IPS-18a (cell line): Measurements from ENCODE around the gene GRIK2.

ENCODE experiments used
- H3K27ac ChIP-seq: one replicate; pipeline ENCODE4 v1.5.1; 2013; ENCODE audit warnings: low read length
- H3K27me3 ChIP-seq: one replicate; pipeline ENCODE4 v1.6.1; 2013; ENCODE audit warnings: mild to moderate bottlenecking, low read length; ENCODE audit not compliant: control insufficient read depth, insufficient read depth
- H3K36me3 ChIP-seq: one replicate; pipeline ENCODE4 v1.6.1; 2013; ENCODE audit warnings: low read depth, low read length; ENCODE audit not compliant: control insufficient read depth
- H3K4me1 ChIP-seq: one replicate; pipeline ENCODE4 v1.6.1; 2013; ENCODE audit warnings: low read depth, low read length; ENCODE audit not compliant: control insufficient read depth
- H3K4me3 ChIP-seq: one replicate; pipeline ENCODE4 v1.5.1; 2013; ENCODE audit warnings: low read length
- H3K9ac ChIP-seq: one replicate; pipeline ENCODE4 v1.6.1; 2013; ENCODE audit warnings: mild to moderate bottlenecking, low read length, moderate library complexity
- H3K9me3 ChIP-seq: one replicate; pipeline ENCODE4 v1.6.1; 2013; ENCODE audit warnings: low read depth, low read length; ENCODE audit not compliant: control insufficient read depth

Gene GRIK2

GRCh38 chr6:101391772-101392585 is 1.5 kb upstream of the GRIK2 start:
- Histone ChIP-seq H3K9ac (no peak overlapping the region), H3K4me1 (peaks cover 6% of the 10 kb centered on the region), H3K36me3 (no peaks in the 10 kb centered on the region), H3K9me3 (no peaks in the 10 kb centered on the region), H3K27me3 (peaks cover 54% of the 10 kb centered on the region), H3K27ac (no peak overlapping the region), H3K4me3 (peak overlapping the region; percentile 89)

- H3K4me3 ChIP-seq: peak overlapping the region; percentile 89
- H3K9ac ChIP-seq: no peak overlapping the region
These were observed 800 bp upstream of the GRIK2 start for GRCh38 chr6:101392586-101393230.

GRCh38 chr6:101393829-101394251 is 332 bp downstream of the GRIK2 start:
- peaks cover 63% of the 10 kb centered on the region for H3K27me3 ChIP-seq
- peak overlapping the region; percentile 34 for H3K9ac ChIP-seq
- peaks cover 6% of the 10 kb centered on the region for H3K4me1 ChIP-seq
- H3K4me3 ChIP-seq: peak overlapping the region; percentile 89
- no peaks in the 10 kb centered on the region for H3K36me3 ChIP-seq
- H3K9me3 ChIP-seq: no peaks in the 10 kb centered on the region
- H3K27ac ChIP-seq: no peak overlapping the region

More at GRCh38 chr6:101392586-101393230, 800 bp upstream of the GRIK2 start:
- Histone ChIP-seq H3K4me1 (peaks cover 6% of the 10 kb centered on the region), H3K9me3 (no peaks in the 10 kb centered on the region), H3K27ac (no peak overlapping the region), H3K27me3 (peaks cover 54% of the 10 kb centered on the region), H3K36me3 (no peaks in the 10 kb centered on the region)

- Histone ChIP-seq H3K9me3 (no peaks in the 10 kb centered on the region), H3K4me1 (peaks cover 6% of the 10 kb centered on the region), H3K4me3 (no peak overlapping the region), H3K27me3 (peaks cover 74% of the 10 kb centered on the region), H3K9ac (no peak overlapping the region), H3K36me3 (no peaks in the 10 kb centered on the region), H3K27ac (no peak overlapping the region)
These were observed 1.4 kb downstream of the GRIK2 start for GRCh38 chr6:101394936-101395335.

GRCh38 chr6:101395345-101395744 is 1.8 kb downstream of the GRIK2 start:
- H3K27ac ChIP-seq: no peak overlapping the region
- H3K9me3 ChIP-seq: no peaks in the 10 kb centered on the region
- H3K9ac ChIP-seq: no peak overlapping the region
- H3K4me3 ChIP-seq: no peak overlapping the region
- H3K36me3 ChIP-seq: no peaks in the 10 kb centered on the region
- H3K27me3 ChIP-seq: peaks cover 75% of the 10 kb centered on the region
- peaks cover 8% of the 10 kb centered on the region for H3K4me1 ChIP-seq

- H3K4me1 ChIP-seq: peaks cover 21% of the 10 kb centered on the region
- no peak overlapping the region for H3K4me3 ChIP-seq
- no peak overlapping the region for H3K9ac ChIP-seq
- no peaks in the 10 kb centered on the region for H3K9me3 ChIP-seq
- H3K27ac ChIP-seq: no peak overlapping the region
- H3K36me3 ChIP-seq: no peaks in the 10 kb centered on the region
- peaks cover 75% of the 10 kb centered on the region for H3K27me3 ChIP-seq
These were observed 3.2 kb downstream of the GRIK2 start for GRCh38 chr6:101396548-101397173.

GRCh38 chr6:101397199-101397598 is 3.7 kb downstream of the GRIK2 start:
- Histone ChIP-seq H3K4me1 (peaks cover 21% of the 10 kb centered on the region), H3K27ac (no peak overlapping the region), H3K9me3 (no peaks in the 10 kb centered on the region), H3K27me3 (peaks cover 71% of the 10 kb centered on the region), H3K4me3 (no peak overlapping the region), H3K9ac (no peak overlapping the region), H3K36me3 (no peaks in the 10 kb centered on the region)

GRCh38 chr6:101398716-101399615 is 5.5 kb downstream of the GRIK2 start:
- Histone ChIP-seq H3K27me3 (peaks cover 64% of the 10 kb centered on the region), H3K4me3 (peak overlapping the region; percentile 58), H3K9ac (no peak overlapping the region), H3K27ac (no peak overlapping the region), H3K36me3 (no peaks in the 10 kb centered on the region), H3K4me1 (peaks cover 33% of the 10 kb centered on the region), H3K9me3 (no peaks in the 10 kb centered on the region)

- no peak overlapping the region for H3K27ac ChIP-seq
- H3K27me3 ChIP-seq: peaks cover 64% of the 10 kb centered on the region
- no peaks in the 10 kb centered on the region for H3K9me3 ChIP-seq
- H3K4me3 ChIP-seq: peak overlapping the region; percentile 58
- H3K36me3 ChIP-seq: no peaks in the 10 kb centered on the region
- H3K4me1 ChIP-seq: peaks cover 35% of the 10 kb centered on the region
- H3K9ac ChIP-seq: no peak overlapping the region
These were observed 6.2 kb downstream of the GRIK2 start for GRCh38 chr6:101399616-101400162.

GRCh38 chr6:101400326-101401135 is 7.0 kb downstream of the GRIK2 start:
- Histone ChIP-seq H3K9me3 (no peaks in the 10 kb centered on the region), H3K27ac (no peak overlapping the region), H3K36me3 (no peaks in the 10 kb centered on the region), H3K9ac (no peak overlapping the region), H3K4me1 (peaks cover 35% of the 10 kb centered on the region), H3K27me3 (peaks cover 59% of the 10 kb centered on the region), H3K4me3 (peak overlapping the region; percentile 58)
